K562 (cell line): ENCODE measurements around the gene FAM174C. TPM values are rescaled to one million over a fixed set of nuclear protein-coding genes. Genes with fewer than 3 reads are reported as not detected.
A peak's percentile ranks its signal among the peaks of the same experiment; 100 is the strongest.

ENCODE experiments used
- AFF4 ChIP-seq: sonication (generic); formaldehyde crosslinking; IDR thresholded peaks from 2 replicates; pipeline ENCODE4 v1.8.0; 2023; ENCODE audit warnings: mild to moderate bottlenecking, missing genetic modification reagents
- BACH1 ChIP-seq: fragments of 200-800 bp; sonication (Bioruptor generic); IDR thresholded peaks from 2 replicates; pipeline ENCODE4 v1.6.1; 2016; ENCODE audit warnings: missing genetic modification characterization, missing compliant biosample characterization
- CREB3 ChIP-seq: fragments of 450-650 bp; conservative IDR thresholded peaks from 2 replicates; pipeline ENCODE4 v1.6.1; 2016; ENCODE audit warnings: missing genetic modification characterization, low read depth, mild to moderate bottlenecking, missing compliant biosample characterization, moderate library complexity
- CREB3L1 ChIP-seq: fragments of 450-650 bp; IDR thresholded peaks from 2 replicates; pipeline ENCODE4 v1.6.1; 2014; ENCODE audit warnings: low read depth, mild to moderate bottlenecking, moderate library complexity, borderline replicate concordance
- DMBX1 ChIP-seq: fragments of 250-450 bp; sonication (Bioruptor Pico); IDR thresholded peaks from 2 replicates; pipeline ENCODE4 v1.8.0; 2022; ENCODE audit warnings: inconsistent platforms, mild to moderate bottlenecking, moderate library complexity, borderline replicate concordance
- E2F3 ChIP-seq: fragments of 250-450 bp; sonication (Bioruptor Pico); IDR thresholded peaks from 2 replicates; pipeline ENCODE4 v1.4.0; 2020; ENCODE audit warnings: mild to moderate bottlenecking
- E2F6 ChIP-seq, 2 experiments: IDR thresholded peaks; 2 replicates each; pipeline ENCODE4 v1.6.1; 2011; ENCODE audit warnings: borderline replicate concordance in 1 of 2, control low read depth in 1 of 2, low read depth in 1 of 2, low read length in 1 of 2, mild to moderate bottlenecking in 1 of 2, mixed read lengths in 1 of 2, moderate library complexity in 1 of 2; ENCODE audit not compliant: insufficient read depth in 1 of 2, insufficient read length in 1 of 2, poor library complexity in 1 of 2, severe bottlenecking in 1 of 2; ENCODE audit errors: extremely low read depth in 1 of 2
- NUFIP1 ChIP-seq: fragments of 450-650 bp; IDR thresholded peaks from 2 replicates; pipeline ENCODE4 v1.6.1; 2018; ENCODE audit not compliant: partially characterized antibody
- PHF8 ChIP-seq: fragments of 200-600 bp; sonication (generic); IDR thresholded peaks from 2 replicates; pipeline ENCODE4 v1.6.1; 2012; ENCODE audit warnings: mixed run types, mild to moderate bottlenecking, inconsistent platforms, low read length, moderate library complexity, borderline replicate concordance
- POLR2A ChIP-seq: fragments of 450-650 bp; conservative IDR thresholded peaks from 2 replicates; pipeline ENCODE4 v1.6.1; 2016
- THAP12 ChIP-seq: fragments of 250-450 bp; sonication (Bioruptor Pico); IDR thresholded peaks from 2 replicates; pipeline ENCODE4 v1.9.0; 2021; ENCODE audit warnings: mild to moderate bottlenecking, inconsistent platforms
- ZNF24 ChIP-seq: fragments of 450-650 bp; IDR thresholded peaks from 2 replicates; pipeline ENCODE4 v1.6.1; 2016
- ZNF280B ChIP-seq: fragments of 250-450 bp; sonication (Bioruptor Pico); IDR thresholded peaks from 2 replicates; pipeline ENCODE4 v1.5.1; 2021; ENCODE audit warnings: mild to moderate bottlenecking
- polyA plus RNA-seq, 8 experiments: library from polyadenylated mRNA; depleted of rRNA in 4 of 8; stranded (reverse) in 5 of 8; unstranded in 3 of 8; fragments of >200 nt; fragmentation: Nextera tagmentation in 2 of 8; fragmentation: Illumina TruSeq in 1 of 8; extraction: Ambion mirVana in 2 of 8; extraction: Trizol in 1 of 8; gene quantifications; 2 replicates each; pipeline versions ENCODE4 v1.2.1 to v1.2.3, GENCODE V29; 2011 to 2014; ENCODE audit warnings: inconsistent platforms in 1 of 8, missing spikeins in 1 of 8
- total RNA-seq, 7 experiments: library from RNA; depleted of rRNA in 6 of 7; stranded (reverse); fragments of >200 nt in 6 of 7; fragmentation: Illumina TruSeq in 2 of 7; extraction: Trizol in 2 of 7; gene quantifications; 2 replicates each; pipeline versions ENCODE4 v1.2.1 to v1.2.3, GENCODE V29; 2011 to 2021; ENCODE audit warnings: low replicate concordance in 1 of 7

FAM174C gene
- total and polyA plus RNA-seq, 9 of the 15 experiments (the other 6 are each of a cell fraction or from before 2014, with no cell fraction given), result 0.66 to 89.6 (median 20.3) TPM

- no peak for TF ChIP-seq NUFIP1
- peak; percentile 11 to 61 for TF ChIP-seq E2F6 (IDR thresholded peaks at IDR 0.05; ENCODE audit: borderline replicate concordance in 1 of 2, extremely low read depth in 1 of 2, insufficient read depth in 1 of 2, insufficient read length in 1 of 2, low read depth in 1 of 2, low read length in 1 of 2, poor library complexity in 1 of 2, severe bottlenecking in 1 of 2)
- TF ChIP-seq DMBX1 (CRISPR knock-in tag), result no peak; the same call in 1 of the 2 replicates
- no peak for TF ChIP-seq BACH1 (tag)
- 0 out of 2 replicates have a peak, but pooled peaks have one; percentile 33 for TF ChIP-seq E2F3 (CRISPR knock-in tag)
- TF ChIP-seq ZNF24, result no peak; the same call in 1 of the 2 replicates
- peak; percentile 64 for TF ChIP-seq THAP12 (CRISPR knock-in tag)
- TF ChIP-seq AFF4 (CRISPR knock-in tag), result no peak
- TF ChIP-seq POLR2A, result no peak
- TF ChIP-seq ZNF280B (CRISPR knock-in tag), result no peak
- no peak for TF ChIP-seq CREB3
- TF ChIP-seq PHF8, result no peak; the same call in 1 of the 2 replicates
- peak; percentile 38; the same call in 1 of the 2 replicates for TF ChIP-seq CREB3L1
These were observed 8.3 kb upstream of the FAM174C start (continued) for GRCh38 chr19:1266916-1267476.
